GM12878 (cell line): ENCODE measurements around the gene MANEAL. TPM values are rescaled to one million over a fixed set of nuclear protein-coding genes. Genes with fewer than 3 reads are reported as not detected.

ENCODE experiments used
- ATAC-seq: fragments of 200-7000 bp; cut with Tn5 transposase; 3 replicates; pipeline ENCODE4 v1.9.1; 2020; ENCODE audit warnings: mild to moderate bottlenecking, moderate library complexity
- BruUV-seq: library from RNA; stranded (reverse); fragments of 400-500 nt; replicated peaks from 2 replicates; lab custom pipeline; 2021; lab: Mats Ljungman, UMichigan
- CTCF ChIA-PET: fragments of 300-600 bp; sonication (Branson Sonifier 250); formaldehyde crosslinking; extraction: SDS; loops from one replicate; lab custom pipeline; 2021; ENCODE audit warnings: inconsistent platforms; lab: Yijun Ruan, JAX
- POLR2A ChIA-PET: fragments of 350-600 bp; formaldehyde crosslinking; extraction: SDS; loops from one replicate; lab custom pipeline; 2021; ENCODE audit warnings: inconsistent platforms; lab: Charles Lee
- RAD21 ChIA-PET: fragments of 300-600 bp; sonication (Branson Sonifier 250); formaldehyde crosslinking; loops from one replicate; lab custom pipeline; 2023; ENCODE audit warnings: antibody characterized with exemption; ENCODE audit not compliant: unreplicated experiment; lab: Charles Lee
- SMC1A ChIA-PET: fragments of 300-600 bp; sonication (Branson Sonifier 250); formaldehyde crosslinking; loops from one replicate; lab custom pipeline; 2023; ENCODE audit not compliant: unreplicated experiment, uncharacterized antibody; lab: Charles Lee
- DNase-seq: peaks from one replicate; pipeline ENCODE4 v3.0.0-alpha.2; 2011; ENCODE audit warnings: low read depth, low spot score
- FAIRE-seq: peaks from 3 replicates; lab custom pipeline; 2011; peaks lifted over from hg19 to GRCh38; lab: Jason Lieb, UNC
- H2AFZ ChIP-seq: 2 replicates; pipeline ENCODE4 v1.6.0; 2011; ENCODE audit warnings: low read depth, low read length, control low read depth; ENCODE audit not compliant: control insufficient read depth
- H3K27ac ChIP-seq: 2 replicates; pipeline ENCODE4 v1.5.1; 2011; ENCODE audit warnings: control low read depth; ENCODE audit not compliant: control insufficient read depth, insufficient read depth
- H3K27me3 ChIP-seq, 2 experiments: replicated peaks in 1 of 2; 2 replicates each; pipeline versions ENCODE4 v1.6.0 to v1.6.1; 2011; ENCODE audit warnings: low read length in 1 of 2; ENCODE audit not compliant: control insufficient read depth in 2 of 2, insufficient read depth in 2 of 2
- H3K36me3 ChIP-seq, 2 experiments: 2 replicates each; pipeline ENCODE4 v1.5.1; 2011; ENCODE audit warnings: low read length in 1 of 2; ENCODE audit not compliant: control insufficient read depth in 2 of 2, insufficient read depth in 2 of 2
- H3K4me1 ChIP-seq: 2 replicates; pipeline ENCODE4 v1.6.1; 2011; ENCODE audit warnings: mild to moderate bottlenecking, low read length, moderate library complexity, mixed read lengths; ENCODE audit not compliant: control insufficient read depth, insufficient read depth
- H3K4me2 ChIP-seq: 2 replicates; pipeline ENCODE4 v1.6.0; 2011; ENCODE audit warnings: control low read depth; ENCODE audit not compliant: control insufficient read depth, insufficient read depth
- H3K4me3 ChIP-seq: fragments of 200-600 bp; sonication (generic); 2 replicates; pipeline ENCODE4 v1.5.1; 2016
- H3K79me2 ChIP-seq: 2 replicates; pipeline ENCODE4 v1.6.0; 2011; ENCODE audit warnings: low read length; ENCODE audit not compliant: control insufficient read depth, insufficient read depth
- H3K9ac ChIP-seq: 2 replicates; pipeline ENCODE4 v1.8.0; 2011; ENCODE audit warnings: low read length, control low read depth, mixed read lengths; ENCODE audit not compliant: control insufficient read depth, insufficient read depth
- H3K9me3 ChIP-seq: replicated peaks from 3 replicates; pipeline ENCODE4 v1.5.1; 2011; ENCODE audit warnings: mild to moderate bottlenecking, low read length; ENCODE audit not compliant: control insufficient read depth, insufficient read depth
- H4K20me1 ChIP-seq: 2 replicates; pipeline ENCODE4 v1.6.0; 2011; ENCODE audit not compliant: control insufficient read depth, insufficient read depth
- BHLHE40 ChIP-seq, 2 experiments: fragments of 450-650 bp in 1 of 2; IDR thresholded peaks; 2 replicates each; pipeline ENCODE4 v1.6.1; 2011 to 2017; ENCODE audit warnings: low read depth in 2 of 2, borderline replicate concordance in 1 of 2, improper control_type of control experiment in 1 of 2, low read length in 1 of 2, mild to moderate bottlenecking in 1 of 2
- E2F8 ChIP-seq: fragments of 450-650 bp; IDR thresholded peaks from 2 replicates; pipeline ENCODE4 v1.6.1; 2018; ENCODE audit warnings: mild to moderate bottlenecking, low read depth, moderate library complexity; ENCODE audit not compliant: partially characterized antibody
- MEF2B ChIP-seq: fragments of 450-650 bp; IDR thresholded peaks from 2 replicates; pipeline ENCODE4 v1.6.1; 2018; ENCODE audit warnings: mild to moderate bottlenecking, moderate library complexity; ENCODE audit not compliant: partially characterized antibody, poor library complexity, severe bottlenecking
- NR2C1 ChIP-seq: fragments of 450-650 bp; IDR thresholded peaks from 2 replicates; pipeline ENCODE4 v1.6.1; 2017; ENCODE audit warnings: antibody characterized with exemption, mild to moderate bottlenecking, moderate library complexity
- REST ChIP-seq: IDR thresholded peaks from 2 replicates; pipeline ENCODE4 v1.6.1; 2012; ENCODE audit warnings: mild to moderate bottlenecking, low read depth, low read length
- SRF ChIP-seq, 2 experiments: IDR thresholded peaks; 2 replicates each; pipeline ENCODE4 v1.6.1; 2011; ENCODE audit warnings: low read depth in 2 of 2, low read length in 2 of 2, mild to moderate bottlenecking in 1 of 2, moderate library complexity in 1 of 2
- TCF3 ChIP-seq: IDR thresholded peaks from 2 replicates; pipeline ENCODE4 v1.6.1; 2012; ENCODE audit warnings: low read depth, mild to moderate bottlenecking, low read length, borderline replicate concordance; ENCODE audit not compliant: insufficient read depth
- WGBS: methylation state at CpG from one replicate; pipeline ENCODE4 v1.1.6; 2016; ENCODE audit warnings: low lambda C conversion rate; ENCODE audit not compliant: insufficient replicate concordance, insufficient coverage; ENCODE audit errors: missing lambda C conversion rate; 5-methylcytosine and 5-hydroxymethylcytosine counted together
- in situ Hi-C: fragments of 300-500 bp; cut with MboI; formaldehyde crosslinking; loops from 9 replicates; pipeline ENCODE4 v1.14.3; 2018; ENCODE audit warnings: mixed read lengths
- intact Hi-C: fragments of 100-400 bp; cut with micrococcal nuclease; formaldehyde crosslinking; loops from one replicate; pipeline ENCODE4 v1.14.2; 2022; ENCODE audit not compliant: unreplicated experiment
- polyA plus RNA-seq, 11 experiments: library from polyadenylated mRNA; depleted of rRNA in 4 of 11; unstranded in 6 of 11; stranded (reverse) in 5 of 11; fragments of >200 nt; fragmentation: Nextera tagmentation in 4 of 11; fragmentation: Illumina TruSeq in 1 of 11; extraction: Ambion mirVana in 4 of 11; extraction: Trizol in 1 of 11; gene quantifications; 1 replicate in 1 of 11; 2 replicates in 10 of 11; pipeline versions ENCODE4 v1.2.1 to v1.2.3, GENCODE V29; 2011 to 2016; ENCODE audit warnings: inconsistent platforms in 2 of 11, missing spikeins in 2 of 11, low read depth in 1 of 11
- total RNA-seq, 4 experiments: library from RNA; depleted of rRNA in 3 of 4; stranded (reverse); fragments of >200 nt in 3 of 4; fragmentation: Illumina TruSeq in 1 of 4; extraction: Trizol in 1 of 4; gene quantifications; 2 replicates each; pipeline versions ENCODE4 v1.2.1 to v1.2.3, GENCODE V29; 2013 to 2021
- TF ChIP-seq, protein P1 (sequence below): IDR thresholded peaks from 2 replicates; pipeline ENCODE4 v1.6.1; 2011; ENCODE audit warnings: mild to moderate bottlenecking, low read depth, low read length, moderate library complexity; ENCODE audit not compliant: insufficient replicate concordance

The MANEAL gene
- total and polyA plus RNA-seq, 10 of the 15 experiments (the other 5 are each of a cell fraction or from before 2014, with no cell fraction given), result 0.83 to 11.1 (median 5.7) TPM

- TF ChIP-seq, protein P1, sequence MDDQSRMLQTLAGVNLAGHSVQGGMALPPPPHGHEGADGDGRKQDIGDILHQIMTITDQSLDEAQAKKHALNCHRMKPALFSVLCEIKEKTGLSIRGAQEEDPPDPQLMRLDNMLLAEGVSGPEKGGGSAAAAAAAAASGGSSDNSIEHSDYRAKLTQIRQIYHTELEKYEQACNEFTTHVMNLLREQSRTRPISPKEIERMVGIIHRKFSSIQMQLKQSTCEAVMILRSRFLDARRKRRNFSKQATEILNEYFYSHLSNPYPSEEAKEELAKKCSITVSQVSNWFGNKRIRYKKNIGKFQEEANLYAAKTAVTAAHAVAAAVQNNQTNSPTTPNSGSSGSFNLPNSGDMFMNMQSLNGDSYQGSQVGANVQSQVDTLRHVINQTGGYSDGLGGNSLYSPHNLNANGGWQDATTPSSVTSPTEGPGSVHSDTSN, result no peak
- TF ChIP-seq BHLHE40 (IDR thresholded peaks at IDR 0.05; ENCODE audit: borderline replicate concordance in 1 of 2, low read depth in 2 of 2, low read length in 1 of 2), result no peak
- no peak for TF ChIP-seq NR2C1
These were observed 55.8 kb downstream of the MANEAL start (continued) for GRCh38 chr1:37849480-37849879.

DNA sequence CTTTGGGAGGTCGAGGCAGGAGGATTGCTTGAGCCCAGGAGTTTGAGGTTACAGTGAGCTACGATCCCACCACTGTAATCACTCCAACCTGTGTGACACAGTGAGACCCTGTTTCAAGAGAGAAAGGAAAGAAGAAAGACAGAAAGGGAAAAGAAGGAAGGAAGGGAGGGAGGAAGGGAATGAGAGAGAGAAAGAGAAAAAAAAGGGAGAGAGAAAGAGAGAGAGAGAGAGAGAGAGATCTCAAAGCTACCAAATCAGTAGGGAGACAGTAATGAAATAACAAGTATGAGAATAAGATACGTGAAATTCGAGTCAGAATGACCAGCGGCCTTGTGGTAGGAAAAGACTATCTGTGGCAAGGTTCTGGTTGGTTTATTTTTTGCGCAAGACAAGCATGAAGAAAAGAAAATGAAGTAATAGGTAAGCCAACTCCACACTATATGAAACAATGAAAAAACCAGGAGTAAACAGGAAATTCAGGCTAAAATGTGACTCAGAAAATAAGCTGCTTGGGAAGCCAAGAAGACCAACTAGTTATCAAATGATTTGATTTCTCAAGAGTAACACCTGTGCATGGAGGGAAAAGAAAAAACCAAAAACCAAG, 56.8 kb downstream of the MANEAL start:
- Histone ChIP-seq H3K4me2 (no peak overlapping the region), H3K27ac (no peak overlapping the region), H3K79me2 (peaks cover 59% of the 10 kb centered on the region), H2AFZ (no peak overlapping the region), H3K9me3 (no peaks in the 10 kb centered on the region), H3K4me1 (peaks cover 10% of the 10 kb centered on the region), H3K36me3 (peaks cover 0 to 8% of the 10 kb centered on the region in 2 experiments; a peak in 3 of 4 replicates), H3K9ac (no peak overlapping the region), H3K4me3 (no peak overlapping the region), H4K20me1 (no peaks in the 10 kb centered on the region), H3K27me3 (no peaks in the 10 kb centered on the region)
- no peak for DNase-seq
- SMC1A ChIA-PET, result interaction anchor here (0.6 to 1.8 kb wide), 8 partner anchors 8 to 245 kb away, joined by 3 to 5 read pairs (median 3); partner anchors contain the start of gene MTF1
- BruUV-seq, result no TSS peak
- no peak for ATAC-seq
- 87% methylated on average over 6 of the region's 6 CpGs for whole genome bisulfite sequencing
- no peak for FAIRE-seq
- RAD21 ChIA-PET, result interaction anchor here (2.3 kb wide), 1 partner anchor 9 kb away, joined by 12 read pairs; the partner anchor contains the start of gene MTF1
- TF ChIP-seq E2F8 (no peak), MEF2B (no peak), REST (no peak), SRF (IDR thresholded peaks at IDR 0.05; ENCODE audit: low read depth in 2 of 2, low read length in 2 of 2) (no peak), TCF3 (no peak)
- POLR2A ChIA-PET, result interaction anchor here (0.6 to 2.2 kb wide), 6 partner anchors 8 to 165 kb away, joined by 3 to 13 read pairs (median 5); partner anchors contain the start of genes C1orf122, MTF1 and YRDC
- intact Hi-C loops, result no loop called here
- in situ Hi-C loops, result no loop called here
- CTCF ChIA-PET, result interaction anchor here (0.5 to 2.9 kb wide), 7 partner anchors 10 to 1115 kb away, joined by 3 to 18 read pairs (median 4); partner anchors contain the start of genes C1orf122, MTF1 and YRDC
